ENCODE results near the gene IL18RAP.

Gene IL18RAP

DNA sequence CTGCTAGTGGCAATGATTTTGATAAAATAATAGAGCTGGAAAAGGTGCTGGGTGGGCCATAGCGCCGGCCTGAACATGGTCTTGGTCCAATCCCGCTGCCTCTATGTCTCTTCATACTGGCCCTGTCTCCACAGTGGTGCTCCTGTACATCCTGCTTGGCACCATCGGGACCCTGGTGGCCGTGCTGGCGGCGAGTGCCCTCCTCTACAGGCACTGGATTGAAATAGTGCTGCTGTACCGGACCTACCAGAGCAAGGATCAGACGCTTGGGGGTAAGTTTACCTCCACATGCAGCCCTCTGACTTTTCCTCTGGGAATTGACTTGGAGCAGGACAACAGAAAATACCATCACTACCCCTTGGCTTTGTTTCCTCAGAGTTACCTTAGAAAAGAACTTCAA lies 24.0 kb downstream of the IL18RAP start:
- no peak overlapping the region for H3K4me3 ChIP-seq (ENCODE audit: low read depth in 1 of 5, low read length in 5 of 5)
- H3K36me3 ChIP-seq (ENCODE audit: control insufficient read depth in 5 of 5, insufficient read depth in 5 of 5, low read length in 5 of 5), result no peaks in the 10 kb centered on the region
- no peaks in the 10 kb centered on the region for H3K27me3 ChIP-seq (ENCODE audit: control insufficient read depth in 5 of 5, insufficient read depth in 4 of 5, low read length in 5 of 5)
- H3K9me3 ChIP-seq (ENCODE audit: control insufficient read depth in 5 of 5, low read length in 5 of 5), result no peaks in the 10 kb centered on the region
- peaks cover 0 to 4% (median 0%) of the 10 kb centered on the region in 5 donors for H3K4me1 ChIP-seq (ENCODE audit: control insufficient read depth in 5 of 5, insufficient read depth in 5 of 5, low read length in 5 of 5)
- no peak overlapping the region for H3K9ac ChIP-seq (ENCODE audit: low read length in 5 of 5)
- no peak overlapping the region for H3K27ac ChIP-seq (ENCODE audit: low read depth, low read length)

DNA sequence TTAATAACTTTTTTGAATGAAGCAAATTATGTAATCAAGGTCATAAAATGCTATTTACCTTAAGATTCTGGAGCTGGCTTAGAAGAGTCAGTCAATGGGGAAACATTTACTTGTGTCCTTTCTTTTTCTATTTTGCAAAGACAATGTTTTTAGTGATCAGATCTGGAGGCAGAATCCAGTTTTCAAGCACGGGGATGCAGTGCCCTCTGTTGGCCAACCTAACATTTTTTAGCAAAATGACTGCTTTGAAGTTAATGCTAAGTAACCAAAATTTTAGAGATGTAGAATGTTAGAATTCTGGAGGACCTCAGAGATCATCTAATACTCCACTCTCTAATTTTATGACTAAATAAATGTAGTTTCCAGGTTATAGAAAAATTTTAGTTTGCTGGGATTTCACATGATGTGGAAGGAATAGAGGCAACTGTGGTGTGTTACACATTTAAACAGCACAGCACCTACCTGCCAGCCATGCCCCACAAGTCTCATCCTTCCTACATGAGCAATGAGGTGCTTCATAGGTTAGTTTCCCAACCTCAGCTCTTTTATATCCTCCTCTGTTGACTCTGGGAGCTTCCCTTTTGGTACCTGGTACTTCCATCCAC lies 26.5 kb downstream of the IL18RAP start:
- no peak overlapping the region for H3K4me3 ChIP-seq (ENCODE audit: low read depth in 1 of 5, low read length in 5 of 5)
- no peak overlapping the region for H3K27ac ChIP-seq (ENCODE audit: low read depth, low read length)
- no peaks in the 10 kb centered on the region for H3K4me1 ChIP-seq (ENCODE audit: control insufficient read depth in 5 of 5, insufficient read depth in 5 of 5, low read length in 5 of 5)
- H3K36me3 ChIP-seq (ENCODE audit: control insufficient read depth in 5 of 5, insufficient read depth in 5 of 5, low read length in 5 of 5), result no peaks in the 10 kb centered on the region
- no peaks in the 10 kb centered on the region for H3K27me3 ChIP-seq (ENCODE audit: control insufficient read depth in 5 of 5, insufficient read depth in 4 of 5, low read length in 5 of 5)
- no peak overlapping the region for H3K9ac ChIP-seq (ENCODE audit: low read length in 5 of 5)
- H3K9me3 ChIP-seq (ENCODE audit: control insufficient read depth in 5 of 5, low read length in 5 of 5), result no peaks in the 10 kb centered on the region

DNA sequence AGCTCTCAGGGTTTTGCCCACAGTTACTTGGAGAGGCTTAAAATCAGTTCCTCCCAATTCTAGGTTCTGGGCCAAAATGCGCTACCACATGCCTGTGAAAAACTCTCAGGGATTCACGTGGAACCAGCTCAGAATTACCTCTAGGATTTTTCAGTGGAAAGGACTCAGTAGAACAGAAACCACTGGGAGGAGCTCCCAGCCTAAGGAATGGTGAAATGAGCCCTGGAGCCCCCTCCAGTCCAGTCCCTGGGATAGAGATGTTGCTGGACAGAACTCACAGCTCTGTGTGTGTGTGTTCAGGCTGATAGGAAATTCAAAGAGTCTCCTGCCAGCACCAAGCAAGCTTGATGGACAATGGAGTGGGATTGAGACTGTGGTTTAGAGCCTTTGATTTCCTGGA lies 29.0 kb downstream of the IL18RAP start:
- Histone ChIP-seq H3K36me3 (ENCODE audit: control insufficient read depth in 5 of 5, insufficient read depth in 5 of 5, low read length in 5 of 5) (no peaks in the 10 kb centered on the region), H3K27ac (ENCODE audit: low read depth, low read length) (no peak overlapping the region), H3K9ac (ENCODE audit: low read length in 5 of 5) (no peak overlapping the region), H3K27me3 (ENCODE audit: control insufficient read depth in 5 of 5, insufficient read depth in 4 of 5, low read length in 5 of 5) (no peaks in the 10 kb centered on the region), H3K9me3 (ENCODE audit: control insufficient read depth in 5 of 5, low read length in 5 of 5) (peaks cover 0 to 8% (median 4%) of the 10 kb centered on the region in 5 donors), H3K4me1 (ENCODE audit: control insufficient read depth in 5 of 5, insufficient read depth in 5 of 5, low read length in 5 of 5) (no peaks in the 10 kb centered on the region), H3K4me3 (ENCODE audit: low read depth in 1 of 5, low read length in 5 of 5) (no peak overlapping the region)

DNA sequence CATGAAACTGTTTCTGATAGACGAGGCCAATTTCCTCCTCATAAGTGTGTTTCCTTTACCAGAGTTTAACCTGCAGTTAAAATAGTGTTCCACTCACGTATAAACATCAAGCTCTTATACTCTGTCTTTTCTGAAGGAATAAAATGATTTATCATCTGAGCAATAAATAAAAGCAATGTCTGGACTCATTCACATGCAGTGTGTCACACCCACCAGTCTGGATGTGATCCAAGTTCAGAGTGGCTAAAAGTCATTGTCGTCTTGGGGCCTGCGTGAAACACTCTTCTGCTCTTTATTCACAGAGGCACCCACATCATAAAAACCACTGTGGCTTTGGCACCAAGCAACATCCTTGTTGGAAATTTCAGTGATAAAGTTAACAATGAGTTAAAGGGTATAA lies 30.5 kb downstream of the IL18RAP start:
- no peak overlapping the region for H3K9ac ChIP-seq (ENCODE audit: low read length in 5 of 5)
- no peak overlapping the region for H3K27ac ChIP-seq (ENCODE audit: low read depth, low read length)
- no peaks in the 10 kb centered on the region for H3K27me3 ChIP-seq (ENCODE audit: control insufficient read depth in 5 of 5, insufficient read depth in 4 of 5, low read length in 5 of 5)
- no peaks in the 10 kb centered on the region for H3K4me1 ChIP-seq (ENCODE audit: control insufficient read depth in 5 of 5, insufficient read depth in 5 of 5, low read length in 5 of 5)
- H3K9me3 ChIP-seq (ENCODE audit: control insufficient read depth in 5 of 5, low read length in 5 of 5), result peaks cover 0 to 8% (median 4%) of the 10 kb centered on the region in 5 donors
- no peak overlapping the region for H3K4me3 ChIP-seq (ENCODE audit: low read depth in 1 of 5, low read length in 5 of 5)
- H3K36me3 ChIP-seq (ENCODE audit: control insufficient read depth in 5 of 5, insufficient read depth in 5 of 5, low read length in 5 of 5), result no peaks in the 10 kb centered on the region

DNA sequence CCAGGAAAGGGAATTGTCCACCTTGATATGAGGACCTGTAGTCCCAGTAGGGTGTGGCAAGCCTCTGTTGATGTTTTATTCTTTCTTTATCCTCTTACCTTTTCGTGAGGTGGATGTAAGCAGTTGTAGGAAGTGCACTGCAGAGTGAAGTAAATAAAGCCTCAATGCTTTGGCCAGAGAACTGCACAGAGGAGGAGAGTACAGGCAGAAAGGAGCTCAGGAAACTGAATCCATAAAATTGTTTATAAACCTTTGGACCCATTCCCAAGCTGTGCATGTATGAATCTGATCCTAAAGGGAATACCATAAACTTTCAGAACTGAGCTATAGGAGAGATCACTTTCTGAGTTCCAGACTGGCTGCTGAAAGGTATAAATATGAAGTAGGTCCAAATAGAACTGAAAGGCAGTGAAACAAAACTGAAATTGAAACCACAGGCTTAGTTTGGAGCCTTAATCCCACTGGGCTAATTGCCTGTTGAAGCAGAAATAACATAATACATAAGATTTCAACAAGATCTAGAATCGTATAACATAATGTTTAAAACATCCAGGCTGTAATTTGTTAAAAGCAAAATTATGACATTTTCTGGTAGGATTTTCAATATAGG lies 32.2 kb downstream of the IL18RAP start:
- Histone ChIP-seq H3K9me3 (ENCODE audit: control insufficient read depth in 5 of 5, low read length in 5 of 5) (peaks cover 0 to 8% (median 4%) of the 10 kb centered on the region in 5 donors), H3K27ac (ENCODE audit: low read depth, low read length) (no peak overlapping the region), H3K4me3 (ENCODE audit: low read depth in 1 of 5, low read length in 5 of 5) (no peak overlapping the region), H3K36me3 (ENCODE audit: control insufficient read depth in 5 of 5, insufficient read depth in 5 of 5, low read length in 5 of 5) (no peaks in the 10 kb centered on the region), H3K4me1 (ENCODE audit: control insufficient read depth in 5 of 5, insufficient read depth in 5 of 5, low read length in 5 of 5) (no peaks in the 10 kb centered on the region), H3K27me3 (ENCODE audit: control insufficient read depth in 5 of 5, insufficient read depth in 4 of 5, low read length in 5 of 5) (no peaks in the 10 kb centered on the region), H3K9ac (ENCODE audit: low read length in 5 of 5) (no peak overlapping the region)

DNA sequence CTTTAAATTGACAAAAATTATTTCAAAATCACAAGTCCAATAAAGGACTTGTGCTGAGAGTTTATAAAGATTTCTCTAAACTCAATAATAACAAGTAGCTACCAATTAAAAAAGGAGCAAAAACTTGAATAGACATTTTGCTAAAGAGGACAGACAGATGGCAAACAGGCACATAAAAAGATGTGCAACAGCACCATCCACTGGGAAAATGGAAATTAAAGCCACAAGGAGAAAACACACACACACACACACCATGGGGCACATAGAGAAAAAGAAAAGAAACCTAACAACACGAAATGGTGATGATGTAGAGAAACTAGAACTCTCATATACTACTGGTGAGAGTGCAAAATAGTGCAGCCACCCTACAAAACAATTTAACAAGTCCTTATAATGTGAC lies 37.5 kb downstream of the IL18RAP start:
- Histone ChIP-seq H3K27ac (ENCODE audit: low read depth, low read length) (no peak overlapping the region), H3K4me1 (ENCODE audit: control insufficient read depth in 5 of 5, insufficient read depth in 5 of 5, low read length in 5 of 5) (no peaks in the 10 kb centered on the region), H3K9me3 (ENCODE audit: control insufficient read depth in 5 of 5, low read length in 5 of 5) (peaks cover 0 to 7% (median 5%) of the 10 kb centered on the region in 5 donors), H3K27me3 (ENCODE audit: control insufficient read depth in 5 of 5, insufficient read depth in 4 of 5, low read length in 5 of 5) (peaks cover 0 to 4% (median 0%) of the 10 kb centered on the region in 5 donors), H3K9ac (ENCODE audit: low read length in 5 of 5) (no peak overlapping the region), H3K36me3 (ENCODE audit: control insufficient read depth in 5 of 5, insufficient read depth in 5 of 5, low read length in 5 of 5) (no peaks in the 10 kb centered on the region), H3K4me3 (ENCODE audit: low read depth in 1 of 5, low read length in 5 of 5) (no peak overlapping the region)

DNA sequence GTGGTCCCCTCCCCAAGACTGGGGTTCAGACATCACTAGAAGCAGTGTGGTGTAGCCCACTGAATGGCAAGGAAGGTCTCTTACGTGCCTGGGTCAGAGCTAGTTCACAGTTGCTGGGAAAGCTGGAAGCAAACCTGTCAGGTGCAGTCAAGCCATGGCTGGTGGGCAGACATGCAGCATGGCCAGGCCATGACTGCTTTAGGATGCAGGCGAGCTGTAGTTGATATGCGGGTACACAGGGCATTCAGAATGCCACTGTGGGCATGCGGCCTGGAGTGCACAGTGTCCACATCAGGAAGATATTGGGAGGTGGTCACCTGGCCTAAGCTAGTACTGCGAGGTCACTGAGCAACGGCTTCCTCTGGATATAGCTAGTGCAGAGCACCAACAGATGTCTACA lies 38.2 kb downstream of the IL18RAP start:
- Histone ChIP-seq H3K9me3 (ENCODE audit: control insufficient read depth in 5 of 5, low read length in 5 of 5) (peaks cover 0 to 3% (median 0%) of the 10 kb centered on the region in 5 donors), H3K4me3 (ENCODE audit: low read depth in 1 of 5, low read length in 5 of 5) (no peak overlapping the region), H3K9ac (ENCODE audit: low read length in 5 of 5) (no peak overlapping the region), H3K4me1 (ENCODE audit: control insufficient read depth in 5 of 5, insufficient read depth in 5 of 5, low read length in 5 of 5) (no peaks in the 10 kb centered on the region), H3K27ac (ENCODE audit: low read depth, low read length) (no peak overlapping the region), H3K27me3 (ENCODE audit: control insufficient read depth in 5 of 5, insufficient read depth in 4 of 5, low read length in 5 of 5) (peaks cover 0 to 4% (median 0%) of the 10 kb centered on the region in 5 donors), H3K36me3 (ENCODE audit: control insufficient read depth in 5 of 5, insufficient read depth in 5 of 5, low read length in 5 of 5) (no peaks in the 10 kb centered on the region)

DNA sequence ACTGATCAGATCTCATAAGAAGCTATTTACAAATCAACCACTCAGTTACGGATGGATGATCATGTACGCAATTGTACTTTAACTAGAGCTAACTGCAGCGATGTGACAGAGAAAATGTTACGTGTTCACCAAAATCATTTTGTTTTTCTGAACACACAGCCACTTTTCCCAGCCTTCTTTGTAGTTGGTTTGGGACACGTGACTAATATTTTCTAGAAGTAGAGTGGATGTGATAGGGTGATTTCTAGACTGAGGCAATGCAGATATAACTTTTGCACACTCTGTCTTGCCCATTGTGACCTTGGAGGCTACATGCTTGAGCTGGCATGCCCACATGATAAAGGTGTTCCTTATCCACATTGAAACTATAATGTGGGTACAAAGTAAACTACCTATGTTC lies 40.2 kb downstream of the IL18RAP start:
- Histone ChIP-seq H3K9ac (ENCODE audit: low read length in 5 of 5) (no peak overlapping the region), H3K27me3 (ENCODE audit: control insufficient read depth in 5 of 5, insufficient read depth in 4 of 5, low read length in 5 of 5) (peaks cover 0 to 4% (median 0%) of the 10 kb centered on the region in 5 donors), H3K4me3 (ENCODE audit: low read depth in 1 of 5, low read length in 5 of 5) (no peak overlapping the region), H3K9me3 (ENCODE audit: control insufficient read depth in 5 of 5, low read length in 5 of 5) (peaks cover 0 to 6% (median 0%) of the 10 kb centered on the region in 5 donors), H3K27ac (ENCODE audit: low read depth, low read length) (no peak overlapping the region), H3K4me1 (ENCODE audit: control insufficient read depth in 5 of 5, insufficient read depth in 5 of 5, low read length in 5 of 5) (no peaks in the 10 kb centered on the region), H3K36me3 (ENCODE audit: control insufficient read depth in 5 of 5, insufficient read depth in 5 of 5, low read length in 5 of 5) (no peaks in the 10 kb centered on the region)

DNA sequence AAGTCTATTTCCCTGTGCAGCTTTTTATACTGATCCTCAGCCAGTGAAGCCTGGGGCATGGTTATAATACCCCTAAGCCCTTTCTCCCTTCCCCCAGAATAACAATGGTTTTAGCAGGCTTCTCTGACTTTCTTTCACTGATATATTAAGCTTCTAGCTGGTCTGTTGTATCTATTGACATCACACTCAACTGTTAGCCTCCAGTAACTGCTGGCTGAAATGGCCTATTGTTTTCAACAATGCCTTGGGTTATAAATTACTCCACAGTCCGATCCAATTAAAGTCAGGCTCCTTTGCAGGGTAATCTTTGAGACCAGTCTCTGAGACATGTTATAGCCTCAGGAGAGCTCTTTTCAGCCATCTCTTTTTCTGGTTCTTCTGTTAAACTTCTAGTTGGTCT lies 47.2 kb downstream of the IL18RAP start:
- H3K4me1 ChIP-seq (ENCODE audit: control insufficient read depth in 5 of 5, insufficient read depth in 5 of 5, low read length in 5 of 5), result no peaks in the 10 kb centered on the region

DNA sequence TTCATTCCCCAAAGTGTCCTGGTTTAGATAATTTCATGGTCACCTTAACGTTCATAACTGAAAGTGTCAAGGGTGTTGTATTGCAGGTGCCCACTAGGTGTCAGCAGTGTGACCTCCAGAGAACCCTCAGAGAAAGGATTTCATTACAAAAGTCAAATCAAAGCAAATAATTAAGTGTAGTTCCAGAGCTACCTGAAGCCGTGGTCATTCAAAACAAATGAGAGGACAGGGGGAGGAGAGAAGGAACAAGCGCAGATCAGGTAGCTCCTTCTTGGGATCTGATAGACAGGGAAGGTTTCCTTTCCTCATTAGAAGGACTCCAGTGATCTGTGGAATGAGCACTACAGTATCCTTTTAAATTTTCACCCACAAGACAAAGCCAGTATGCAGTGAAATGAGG lies 50.1 kb downstream of the IL18RAP start, which contains the start of gene SLC9A4:
SLC9A4 (plus strand) TSS at position 207 of the 400 bp plus-strand sequence. CDS start 534 bp downstream, outside the sequence.
- H3K4me1 ChIP-seq (ENCODE audit: control insufficient read depth in 5 of 5, insufficient read depth in 5 of 5, low read length in 5 of 5), result no peaks in the 10 kb centered on the region
- no peaks in the 10 kb centered on the region for H3K36me3 ChIP-seq (ENCODE audit: control insufficient read depth in 5 of 5, insufficient read depth in 5 of 5, low read length in 5 of 5)
- no peak within 1 kb of the TSS for H3K9ac ChIP-seq (ENCODE audit: low read length in 5 of 5)
- no peak within 1 kb of the TSS for H3K4me3 ChIP-seq (ENCODE audit: low read depth in 1 of 5, low read length in 5 of 5)
- peaks cover 0 to 12% (median 6%) of the 10 kb centered on the region in 5 donors for H3K9me3 ChIP-seq (ENCODE audit: control insufficient read depth in 5 of 5, low read length in 5 of 5)
- peaks cover 0 to 7% (median 0%) of the 10 kb centered on the region in 5 donors for H3K27me3 ChIP-seq (ENCODE audit: control insufficient read depth in 5 of 5, insufficient read depth in 4 of 5, low read length in 5 of 5)
- no peak within 1 kb of the TSS for H3K27ac ChIP-seq (ENCODE audit: low read depth, low read length)

More for the DNA sequence above, 47.2 kb downstream of the IL18RAP start:
- no peaks in the 10 kb centered on the region for H3K36me3 ChIP-seq (ENCODE audit: control insufficient read depth in 5 of 5, insufficient read depth in 5 of 5, low read length in 5 of 5)
- H3K27ac ChIP-seq (ENCODE audit: low read depth, low read length), result no peak overlapping the region
- H3K9me3 ChIP-seq (ENCODE audit: control insufficient read depth in 5 of 5, low read length in 5 of 5), result peaks cover 0 to 13% (median 6%) of the 10 kb centered on the region in 5 donors
- H3K4me3 ChIP-seq (ENCODE audit: low read depth in 1 of 5, low read length in 5 of 5), result no peak overlapping the region
- peaks cover 0 to 7% (median 0%) of the 10 kb centered on the region in 5 donors for H3K27me3 ChIP-seq (ENCODE audit: control insufficient read depth in 5 of 5, insufficient read depth in 4 of 5, low read length in 5 of 5)
- no peak overlapping the region for H3K9ac ChIP-seq (ENCODE audit: low read length in 5 of 5)

Measured in subcutaneous abdominal adipose tissue (tissue), 5 donors.